Naive thymus-derived CD8-positive, alpha-beta T cell (primary cell): ENCODE data around the gene IL36RN. TPM values are rescaled to one million over a fixed set of nuclear protein-coding genes. Genes with fewer than 3 reads are reported as not detected.
"Not testable (repeated sequence)": the region's sequence is repeated elsewhere in the genome, so short reads cannot be mapped to it uniquely, and the experiment has no call there.

Experiments used
- ATAC-seq, 2 donors: fragments of 150-1000 bp; cut with Tn5 transposase in 1 of 2; sonication (Bioruptor Pico), chemical (Tn5 transposase) in 1 of 2; 1 replicate in 1 of 2; 2 replicates in 1 of 2; pipeline ENCODE4 v1.10.0; 2021; ENCODE audit warnings: mild to moderate bottlenecking in 2 of 2, moderate library complexity in 2 of 2
- POLR2A ChIA-PET: fragments of 350-600 bp; sonication (Branson Sonifier 250); formaldehyde crosslinking; loops from one replicate; lab custom pipeline; 2021; ENCODE audit warnings: antibody characterized with exemption; lab: Charles Lee
- DNase-seq, 10 donors: peaks; one replicate each; pipeline versions ENCODE4 v3.0.0 to v3.0.0-alpha.2; 2020 to 2022
- H3K27ac Mint-ChIP-seq, 10 donors: one replicate each; pipeline ENCODE4 v1.8.0; 2020 to 2022; ENCODE audit warnings: mild to moderate bottlenecking in 10 of 10, mixed read lengths in 10 of 10, moderate library complexity in 4 of 10, inconsistent platforms in 1 of 10
- H3K27me3 Mint-ChIP-seq, 5 donors: one replicate each; pipeline ENCODE4 v1.8.0; 2021 to 2022; ENCODE audit warnings: mixed read lengths in 5 of 5
- H3K36me3 Mint-ChIP-seq, 3 donors: one replicate each; pipeline ENCODE4 v1.8.0; 2020 to 2022; ENCODE audit warnings: mixed read lengths in 3 of 3, mild to moderate bottlenecking in 2 of 3, inconsistent platforms in 1 of 3
- H3K4me1 Mint-ChIP-seq, 4 donors: one replicate each; pipeline ENCODE4 v1.8.0; 2021 to 2022; ENCODE audit warnings: mixed read lengths in 4 of 4
- H3K4me3 Mint-ChIP-seq, 10 donors: one replicate each; pipeline ENCODE4 v1.8.0; 2020 to 2022; ENCODE audit warnings: mild to moderate bottlenecking in 10 of 10, mixed read lengths in 10 of 10, moderate library complexity in 6 of 10, inconsistent platforms in 1 of 10
- H3K9me3 Mint-ChIP-seq, 9 donors: one replicate each; pipeline ENCODE4 v1.8.0; 2020 to 2022; ENCODE audit warnings: mixed read lengths in 9 of 9, mild to moderate bottlenecking in 3 of 9, inconsistent platforms in 1 of 9, moderate library complexity in 1 of 9
- polyA plus RNA-seq, 3 donors: library from polyadenylated mRNA; unstranded; fragments of 300-500 nt; fragmentation: Illumina TruSeq; gene quantifications; one replicate each; pipeline ENCODE4 v1.2.3, GENCODE V29; 2021
- total RNA-seq, 8 experiments: library from RNA in 2 of 8; stranded (reverse) in 2 of 8; gene quantifications; one replicate each; pipeline ENCODE4 v1.2.3 and lab custom pipeline; 2021 to 2026

The IL36RN gene
- total and polyA plus RNA-seq, 5 experiments from 2014 or later, result not detected

- H3K36me3 Mint-ChIP-seq, result peaks cover 0 to 7% (median 3%) of the 10 kb centered on the region in 3 donors
- no peaks in the 10 kb centered on the region for H3K4me1 Mint-ChIP-seq
- peaks cover 0 to 11% (median 3%) of the 10 kb centered on the region in 9 donors for H3K9me3 Mint-ChIP-seq
- DNase-seq (no peak), ATAC-seq (no peak)
- no peak overlapping the region for H3K4me3 Mint-ChIP-seq
- H3K27me3 Mint-ChIP-seq, result peaks cover 0 to 7% (median 0%) of the 10 kb centered on the region in 5 donors
- POLR2A ChIA-PET, result no interaction called here
- no peak overlapping the region for H3K27ac Mint-ChIP-seq
Measured at GRCh38 chr2:113091231-113091896, 32.4 kb downstream of the IL36RN start.

GRCh38 chr2:113092864-113093612 is 34.0 kb downstream of the IL36RN start:
- peaks cover 0 to 25% (median 8%) of the 10 kb centered on the region in 9 donors for H3K9me3 Mint-ChIP-seq
- H3K4me3 Mint-ChIP-seq, result no peak overlapping the region
- H3K27ac Mint-ChIP-seq, result no peak overlapping the region
- H3K36me3 Mint-ChIP-seq, result peaks cover 0 to 14% (median 9%) of the 10 kb centered on the region in 3 donors
- DNase-seq (no peak), ATAC-seq (no peak)
- H3K27me3 Mint-ChIP-seq, result peaks cover 0 to 7% (median 0%) of the 10 kb centered on the region in 5 donors
- H3K4me1 Mint-ChIP-seq, result peaks cover 2 to 8% (median 5%) of the 10 kb centered on the region in 4 donors
- POLR2A ChIA-PET, result no interaction called here

- POLR2A ChIA-PET, result no interaction called here
- Mint-ChIP-seq H3K4me3 (no peak overlapping the region), H3K27me3 (peaks cover 0 to 7% (median 0%) of the 10 kb centered on the region in 5 donors), H3K36me3 (peaks cover 0 to 15% (median 9%) of the 10 kb centered on the region in 3 donors), H3K9me3 (peaks cover 0 to 26% (median 8%) of the 10 kb centered on the region in 9 donors), H3K4me1 (peaks cover 4 to 14% (median 11%) of the 10 kb centered on the region in 4 donors), H3K27ac (no peak overlapping the region)
- no peak for ATAC-seq
- DNase-seq, result no peak
Measured at GRCh38 chr2:113093613-113093977, 34.6 kb downstream of the IL36RN start.

- POLR2A ChIA-PET, H3K4me3 Mint-ChIP-seq, ATAC-seq, H3K27ac Mint-ChIP-seq, DNase-seq, H3K27me3 Mint-ChIP-seq: not testable (repeated sequence)
- Mint-ChIP-seq H3K4me1 (peaks cover 4 to 14% (median 12%) of the 10 kb centered on the region in 4 donors), H3K9me3 (peaks cover 0 to 26% (median 8%) of the 10 kb centered on the region in 9 donors), H3K36me3 (peaks cover 0 to 15% (median 9%) of the 10 kb centered on the region in 3 donors)
Measured at GRCh38 chr2:113096306-113096705, 37.3 kb downstream of the IL36RN start.

- DNase-seq, POLR2A ChIA-PET, ATAC-seq, H3K27me3 Mint-ChIP-seq: not testable (repeated sequence)
- Mint-ChIP-seq H3K9me3 (peaks cover 0 to 26% (median 10%) of the 10 kb centered on the region in 9 donors), H3K4me1 (peaks cover 4 to 14% (median 12%) of the 10 kb centered on the region in 4 donors), H3K4me3 (peak overlapping the region in 1 of 10 donors; percentile 13), H3K27ac (peak overlapping the region in 1 of 10 donors; percentile 70), H3K36me3 (peaks cover 0 to 15% (median 9%) of the 10 kb centered on the region in 3 donors)
Measured at GRCh38 chr2:113096842-113097618, 38.0 kb downstream of the IL36RN start.

GRCh38 chr2:113098041-113098440 is 39.0 kb downstream of the IL36RN start:
- peaks cover 6 to 14% (median 12%) of the 10 kb centered on the region in 4 donors for H3K4me1 Mint-ChIP-seq
- peak overlapping the region in 7 of 10 donors; percentile 11 to 79 (median 68) for H3K27ac Mint-ChIP-seq
- POLR2A ChIA-PET, result no interaction called here
- DNase-seq (peak in 1 of 10 donors; percentile 29), ATAC-seq (no peak)
- peak overlapping the region; percentile 34 to 73 (median 44) for H3K4me3 Mint-ChIP-seq
- peaks cover 0 to 15% (median 11%) of the 10 kb centered on the region in 3 donors for H3K36me3 Mint-ChIP-seq
- H3K27me3 Mint-ChIP-seq, result peaks cover 0 to 7% (median 0%) of the 10 kb centered on the region in 5 donors
- H3K9me3 Mint-ChIP-seq, result peaks cover 0 to 26% (median 10%) of the 10 kb centered on the region in 9 donors

- no peak for ATAC-seq
- Mint-ChIP-seq H3K36me3 (peaks cover 0 to 15% (median 11%) of the 10 kb centered on the region in 3 donors), H3K9me3 (peaks cover 0 to 26% (median 10%) of the 10 kb centered on the region in 9 donors), H3K27me3 (peaks cover 0 to 5% (median 0%) of the 10 kb centered on the region in 5 donors), H3K4me1 (peaks cover 6 to 14% (median 12%) of the 10 kb centered on the region in 4 donors), H3K4me3 (peak overlapping the region in 7 of 10 donors; percentile 34 to 73 (median 48)), H3K27ac (peak overlapping the region in 5 of 10 donors; percentile 32 to 79 (median 70))
- DNase-seq, result no peak
- POLR2A ChIA-PET, result no interaction called here
Measured at GRCh38 chr2:113098532-113098931, 39.5 kb downstream of the IL36RN start.

GRCh38 chr2:113102133-113102532 is 43.1 kb downstream of the IL36RN start:
- H3K4me3 Mint-ChIP-seq, result no peak overlapping the region

GRCh38 chr2:113103277-113103676 is 44.3 kb downstream of the IL36RN start:
- no peak for ATAC-seq
- POLR2A ChIA-PET, result no interaction called here
- no peak overlapping the region for H3K4me3 Mint-ChIP-seq
- no peak overlapping the region for H3K27ac Mint-ChIP-seq
- peaks cover 2 to 4% (median 3%) of the 10 kb centered on the region in 4 donors for H3K4me1 Mint-ChIP-seq
- peaks cover 0 to 2% (median 0%) of the 10 kb centered on the region in 9 donors for H3K9me3 Mint-ChIP-seq
- peaks cover 0 to 2% (median 0%) of the 10 kb centered on the region in 3 donors for H3K36me3 Mint-ChIP-seq
- peaks cover 0 to 1% (median 0%) of the 10 kb centered on the region in 5 donors for H3K27me3 Mint-ChIP-seq
- no peak for DNase-seq

More at GRCh38 chr2:113102133-113102532, 43.1 kb downstream of the IL36RN start:
- H3K27ac Mint-ChIP-seq, result no peak overlapping the region
- H3K4me1 Mint-ChIP-seq, result peaks cover 6 to 14% (median 12%) of the 10 kb centered on the region in 4 donors
- peaks cover 0 to 1% (median 0%) of the 10 kb centered on the region in 5 donors for H3K27me3 Mint-ChIP-seq
- DNase-seq, result no peak
- POLR2A ChIA-PET, result no interaction called here
- no peak for ATAC-seq
- peaks cover 0 to 8% (median 6%) of the 10 kb centered on the region in 3 donors for H3K36me3 Mint-ChIP-seq
- peaks cover 0 to 11% (median 7%) of the 10 kb centered on the region in 9 donors for H3K9me3 Mint-ChIP-seq

- ATAC-seq, result no peak
- Mint-ChIP-seq H3K36me3 (peaks cover 0 to 2% (median 0%) of the 10 kb centered on the region in 3 donors), H3K4me3 (no peak overlapping the region), H3K27ac (peak overlapping the region in 1 of 10 donors; percentile 3), H3K9me3 (peaks cover 0 to 2% (median 0%) of the 10 kb centered on the region in 9 donors), H3K4me1 (peaks cover 0 to 2% (median under 1%) of the 10 kb centered on the region in 4 donors), H3K27me3 (peaks cover 0 to 6% (median 1%) of the 10 kb centered on the region in 5 donors)
- POLR2A ChIA-PET, result no interaction called here
- DNase-seq, result no peak
Measured at GRCh38 chr2:113104054-113104611, 45.1 kb downstream of the IL36RN start.

- Mint-ChIP-seq H3K36me3 (peaks cover 0 to 2% (median 0%) of the 10 kb centered on the region in 3 donors), H3K4me1 (peaks cover 0 to 2% (median under 1%) of the 10 kb centered on the region in 4 donors), H3K4me3 (no peak overlapping the region), H3K9me3 (peaks cover 0 to 2% (median 0%) of the 10 kb centered on the region in 9 donors), H3K27ac (no peak overlapping the region), H3K27me3 (peaks cover 0 to 6% (median 1%) of the 10 kb centered on the region in 5 donors)
- DNase-seq, result no peak
- POLR2A ChIA-PET, result no interaction called here
- ATAC-seq, result no peak
Measured at GRCh38 chr2:113105047-113105785, 46.2 kb downstream of the IL36RN start.
